Hepatocyte (in vitro differentiated cells): ENCODE data around the gene TSTD2.

Source experiments
- CTCF ChIP-seq: fragments of 200-600 bp; sonication (generic); IDR thresholded peaks from 2 replicates; pipeline ENCODE4 v1.5.1; 2016; ENCODE audit warnings: antibody characterized with exemption, mild to moderate bottlenecking; ENCODE audit not compliant: poor library complexity
- EZH2 ChIP-seq: fragments of 200-600 bp; sonication (generic); IDR thresholded peaks from 2 replicates; pipeline ENCODE4 v1.6.1; 2016; ENCODE audit warnings: antibody characterized with exemption, mild to moderate bottlenecking, borderline replicate concordance
- EZH2phosphoT487 ChIP-seq: fragments of 200-600 bp; sonication (generic); IDR thresholded peaks from one replicate; pipeline ENCODE4 v1.6.1; 2018; ENCODE audit warnings: antibody characterized with exemption, mild to moderate bottlenecking, low read depth, moderate library complexity; ENCODE audit not compliant: unreplicated experiment, severe bottlenecking

DNA sequence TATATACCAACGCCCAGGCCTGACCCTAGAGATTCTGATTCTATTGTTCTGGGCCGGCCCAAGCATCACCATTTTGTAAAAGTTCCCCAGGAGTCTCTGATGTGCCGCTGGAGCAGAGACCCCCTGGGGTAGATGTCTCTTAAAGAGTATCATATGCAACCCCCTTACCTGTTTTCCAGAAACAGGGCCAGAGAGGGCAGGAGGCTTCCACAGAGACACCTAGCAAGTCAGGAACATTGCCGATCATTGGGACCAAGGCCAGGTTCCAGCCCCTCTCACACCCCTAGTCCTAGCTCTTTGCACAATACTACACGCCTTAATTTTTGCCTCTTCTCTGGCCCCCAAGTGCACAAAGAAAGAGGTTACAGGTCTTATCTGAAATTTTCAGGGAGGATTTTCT, 67.9 kb downstream of the TSTD2 start:
- TF ChIP-seq CTCF, result no peak
- TF ChIP-seq EZH2phosphoT487, result no peak
- no peak for TF ChIP-seq EZH2
